DOHH2 (cell line): ENCODE results near the gene THBS2.

Experiments used
- EZH2phosphoT487 ChIP-seq: fragments of 200-600 bp; sonication (generic); IDR thresholded peaks from 2 replicates; pipeline ENCODE4 v1.6.1; 2017; ENCODE audit warnings: borderline replicate concordance, mild to moderate bottlenecking, antibody characterized with exemption, low read length, moderate library complexity, mixed read lengths
- TF ChIP-seq, protein P1 (sequence below): fragments of 200-600 bp; sonication (generic); IDR thresholded peaks from one replicate; pipeline ENCODE4 v1.5.1; 2014; ENCODE audit warnings: antibody characterized with exemption, mild to moderate bottlenecking, low read depth, low read length; ENCODE audit not compliant: poor library complexity, severe bottlenecking

DNA sequence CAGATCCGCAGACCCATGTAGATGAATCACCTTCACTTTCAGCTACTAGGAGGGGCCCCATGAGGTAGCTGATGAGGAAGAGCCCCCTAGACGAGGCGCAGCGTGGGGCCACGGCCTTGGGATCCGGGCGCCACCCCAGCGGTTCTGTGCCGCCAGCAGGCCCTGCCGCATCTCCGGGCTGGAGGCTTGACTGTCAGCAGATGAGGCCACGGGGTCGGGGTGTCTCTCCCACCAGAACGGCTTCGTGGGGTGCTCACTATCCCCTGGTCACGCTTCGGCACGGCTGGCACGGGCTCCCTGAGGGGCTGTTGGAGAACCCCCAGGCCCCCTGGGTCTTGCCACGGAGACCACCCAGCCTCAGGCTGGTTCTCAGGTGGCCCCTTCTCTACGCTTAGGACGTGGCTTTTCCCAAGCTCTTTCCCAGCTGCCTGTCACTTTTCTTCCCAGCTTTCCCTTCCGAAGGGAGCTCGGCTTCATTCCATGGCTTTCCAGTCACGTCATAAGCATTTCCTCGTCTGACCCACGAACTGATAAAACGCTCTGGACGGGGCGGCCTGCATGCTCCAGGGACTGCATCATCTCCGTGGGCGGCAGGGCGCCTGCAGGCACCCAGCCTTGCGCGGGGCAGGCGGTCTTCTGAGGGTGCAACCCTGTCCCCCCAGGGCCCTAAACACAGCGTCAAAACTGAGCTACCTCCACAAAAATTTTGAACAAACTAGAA is 85.9 kb downstream of the THBS2 start:
- TF ChIP-seq, protein P1, sequence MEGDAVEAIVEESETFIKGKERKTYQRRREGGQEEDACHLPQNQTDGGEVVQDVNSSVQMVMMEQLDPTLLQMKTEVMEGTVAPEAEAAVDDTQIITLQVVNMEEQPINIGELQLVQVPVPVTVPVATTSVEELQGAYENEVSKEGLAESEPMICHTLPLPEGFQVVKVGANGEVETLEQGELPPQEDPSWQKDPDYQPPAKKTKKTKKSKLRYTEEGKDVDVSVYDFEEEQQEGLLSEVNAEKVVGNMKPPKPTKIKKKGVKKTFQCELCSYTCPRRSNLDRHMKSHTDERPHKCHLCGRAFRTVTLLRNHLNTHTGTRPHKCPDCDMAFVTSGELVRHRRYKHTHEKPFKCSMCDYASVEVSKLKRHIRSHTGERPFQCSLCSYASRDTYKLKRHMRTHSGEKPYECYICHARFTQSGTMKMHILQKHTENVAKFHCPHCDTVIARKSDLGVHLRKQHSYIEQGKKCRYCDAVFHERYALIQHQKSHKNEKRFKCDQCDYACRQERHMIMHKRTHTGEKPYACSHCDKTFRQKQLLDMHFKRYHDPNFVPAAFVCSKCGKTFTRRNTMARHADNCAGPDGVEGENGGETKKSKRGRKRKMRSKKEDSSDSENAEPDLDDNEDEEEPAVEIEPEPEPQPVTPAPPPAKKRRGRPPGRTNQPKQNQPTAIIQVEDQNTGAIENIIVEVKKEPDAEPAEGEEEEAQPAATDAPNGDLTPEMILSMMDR = no peak
- TF ChIP-seq EZH2phosphoT487 = no peak
